Measurements from ENCODE around the gene CFAP69.

GRCh38 chr7:90207956-90208355 is 37.0 kb upstream of the CFAP69 start:
- TF ChIP-seq NANOG (IDR thresholded peaks at IDR 0.05; ENCODE audit: borderline replicate concordance) (no peak), CTCF (conservative IDR thresholded peaks at IDR 0.05; ENCODE audit: low read depth in 2 of 2) (no peak)

All from GM23338 (cell line).